Glutamatergic neuron (in vitro differentiated cells): ENCODE data around the gene STAB2. TPM values are rescaled to one million over a fixed set of nuclear protein-coding genes. Genes with fewer than 3 reads are reported as not detected.
A peak's percentile ranks its signal among the peaks of the same experiment; 100 is the strongest.

Source experiments
- DNase-seq: peaks from one replicate; pipeline ENCODE4 v3.0.0; 2022
- H3K27ac Mint-ChIP-seq: one replicate; pipeline ENCODE4 v1.8.0; 2020; ENCODE audit warnings: mild to moderate bottlenecking, mixed read lengths, inconsistent platforms; ENCODE audit not compliant: unreplicated experiment
- H3K27me3 Mint-ChIP-seq: one replicate; pipeline ENCODE4 v1.8.0; 2020; ENCODE audit warnings: mild to moderate bottlenecking, moderate library complexity, mixed read lengths, inconsistent platforms; ENCODE audit not compliant: unreplicated experiment
- H3K36me3 Mint-ChIP-seq: one replicate; pipeline ENCODE4 v1.8.0; 2020; ENCODE audit warnings: mild to moderate bottlenecking, mixed read lengths, inconsistent platforms; ENCODE audit not compliant: unreplicated experiment
- H3K4me1 Mint-ChIP-seq: one replicate; pipeline ENCODE4 v1.8.0; 2020; ENCODE audit warnings: mild to moderate bottlenecking, low read depth, mixed read lengths, inconsistent platforms; ENCODE audit not compliant: unreplicated experiment
- H3K4me3 Mint-ChIP-seq: one replicate; pipeline ENCODE4 v1.8.0; 2020; ENCODE audit warnings: mild to moderate bottlenecking, mixed read lengths, inconsistent platforms; ENCODE audit not compliant: unreplicated experiment
- H3K9me3 Mint-ChIP-seq: one replicate; pipeline ENCODE4 v1.8.0; 2020; ENCODE audit warnings: mild to moderate bottlenecking, moderate library complexity, mixed read lengths, inconsistent platforms; ENCODE audit not compliant: unreplicated experiment
- total RNA-seq: library from RNA; stranded (reverse); fragmentation: NEBNext Ultra II Directional; extraction: Animal tissue kit (Norgen Biotek cat#: 25700); gene quantifications from one replicate; pipeline ENCODE4 v1.2.1, GENCODE V29; 2021; ENCODE audit not compliant: unreplicated experiment
- TF ChIP-seq, protein P1 (sequence below): fragments of 200-600 bp; sonication (generic); IDR thresholded peaks from one replicate; pipeline ENCODE4 v1.5.0; 2021; ENCODE audit not compliant: partially characterized antibody, unreplicated experiment

Gene STAB2
- total RNA-seq, 1 donor from 2014 or later = not detected

DNA sequence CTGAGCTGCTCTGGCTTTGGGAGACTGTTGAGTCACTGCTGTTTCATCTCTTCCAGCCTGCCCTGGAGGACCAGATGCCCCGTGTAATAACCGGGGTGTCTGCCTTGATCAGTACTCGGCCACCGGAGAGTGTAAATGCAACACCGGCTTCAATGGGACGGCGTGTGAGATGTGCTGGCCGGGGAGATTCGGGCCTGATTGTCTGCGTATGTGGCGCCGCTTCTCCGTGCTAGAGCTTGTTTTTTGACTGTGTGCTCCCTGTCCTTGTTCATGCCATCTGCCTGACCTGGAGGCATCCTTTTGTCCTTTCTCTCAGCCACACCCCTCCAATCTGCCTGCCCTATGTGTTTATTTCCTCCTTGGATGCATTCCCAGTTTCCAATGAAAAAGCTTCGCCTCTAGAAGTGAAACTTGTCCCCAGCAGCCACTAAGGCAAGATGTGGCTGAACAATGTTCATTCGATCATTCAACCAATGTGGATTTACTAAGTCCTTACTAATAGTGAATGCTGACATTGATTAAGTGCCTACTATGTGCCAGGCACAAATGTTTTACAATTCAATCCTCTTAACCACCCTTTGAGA lies 155.4 kb downstream of the STAB2 start:
- no peak for DNase-seq

DNA sequence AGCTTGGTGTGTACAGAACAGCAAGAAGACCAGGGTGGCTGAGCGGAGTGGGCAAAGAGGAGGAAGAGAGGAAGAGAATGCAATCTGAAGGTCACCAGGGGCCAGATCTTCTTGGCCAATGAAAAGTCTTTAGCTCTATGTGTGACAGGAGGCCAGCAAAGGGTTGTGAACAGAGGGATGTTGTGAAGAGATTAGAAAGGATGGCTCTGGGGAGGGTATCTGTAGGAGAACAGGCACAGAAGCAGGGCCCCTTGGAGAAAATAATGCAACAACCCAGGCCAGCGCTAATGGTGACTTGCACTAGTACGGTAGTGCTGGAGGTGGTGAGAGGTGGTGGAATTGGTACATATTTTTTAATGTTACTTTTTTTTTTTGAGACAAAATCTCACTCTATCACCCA lies 156.7 kb downstream of the STAB2 start:
- Mint-ChIP-seq H3K9me3 (peaks cover 5% of the 10 kb centered on the region), H3K4me1 (peaks cover 4% of the 10 kb centered on the region), H3K4me3 (no peak overlapping the region), H3K27me3 (peaks cover 4% of the 10 kb centered on the region), H3K27ac (no peak overlapping the region), H3K36me3 (no peaks in the 10 kb centered on the region)
- DNase-seq = no peak
- TF ChIP-seq, protein P1, sequence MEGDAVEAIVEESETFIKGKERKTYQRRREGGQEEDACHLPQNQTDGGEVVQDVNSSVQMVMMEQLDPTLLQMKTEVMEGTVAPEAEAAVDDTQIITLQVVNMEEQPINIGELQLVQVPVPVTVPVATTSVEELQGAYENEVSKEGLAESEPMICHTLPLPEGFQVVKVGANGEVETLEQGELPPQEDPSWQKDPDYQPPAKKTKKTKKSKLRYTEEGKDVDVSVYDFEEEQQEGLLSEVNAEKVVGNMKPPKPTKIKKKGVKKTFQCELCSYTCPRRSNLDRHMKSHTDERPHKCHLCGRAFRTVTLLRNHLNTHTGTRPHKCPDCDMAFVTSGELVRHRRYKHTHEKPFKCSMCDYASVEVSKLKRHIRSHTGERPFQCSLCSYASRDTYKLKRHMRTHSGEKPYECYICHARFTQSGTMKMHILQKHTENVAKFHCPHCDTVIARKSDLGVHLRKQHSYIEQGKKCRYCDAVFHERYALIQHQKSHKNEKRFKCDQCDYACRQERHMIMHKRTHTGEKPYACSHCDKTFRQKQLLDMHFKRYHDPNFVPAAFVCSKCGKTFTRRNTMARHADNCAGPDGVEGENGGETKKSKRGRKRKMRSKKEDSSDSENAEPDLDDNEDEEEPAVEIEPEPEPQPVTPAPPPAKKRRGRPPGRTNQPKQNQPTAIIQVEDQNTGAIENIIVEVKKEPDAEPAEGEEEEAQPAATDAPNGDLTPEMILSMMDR = no peak

More for the DNA sequence above, 155.4 kb downstream of the STAB2 start:
- Mint-ChIP-seq H3K9me3 (peaks cover 3% of the 10 kb centered on the region), H3K36me3 (no peaks in the 10 kb centered on the region), H3K4me3 (no peak overlapping the region), H3K27ac (peak overlapping the region; percentile 59), H3K4me1 (peaks cover 4% of the 10 kb centered on the region), H3K27me3 (peaks cover 5% of the 10 kb centered on the region)
- TF ChIP-seq, protein P1 = no peak

DNA sequence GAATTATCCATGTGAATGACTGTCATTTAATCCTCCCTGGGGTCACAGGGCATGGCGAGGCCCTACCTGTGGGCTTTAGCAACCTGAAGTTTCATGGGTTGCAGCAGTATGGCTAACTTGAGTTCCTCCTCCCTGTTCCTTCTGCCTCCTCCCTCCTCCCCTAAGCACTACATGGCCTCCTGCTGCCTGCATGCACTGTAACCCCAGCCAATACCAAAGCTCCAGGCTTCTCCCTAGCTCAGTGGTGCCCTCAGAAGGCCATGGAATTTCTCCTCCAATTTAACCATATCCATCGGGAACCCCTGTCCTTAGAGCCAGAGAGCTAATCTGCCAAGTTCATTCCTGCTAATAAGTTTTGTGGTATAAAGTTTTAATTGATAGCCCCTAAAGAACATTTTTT lies 158.9 kb downstream of the STAB2 start:
- DNase-seq = no peak

DNA sequence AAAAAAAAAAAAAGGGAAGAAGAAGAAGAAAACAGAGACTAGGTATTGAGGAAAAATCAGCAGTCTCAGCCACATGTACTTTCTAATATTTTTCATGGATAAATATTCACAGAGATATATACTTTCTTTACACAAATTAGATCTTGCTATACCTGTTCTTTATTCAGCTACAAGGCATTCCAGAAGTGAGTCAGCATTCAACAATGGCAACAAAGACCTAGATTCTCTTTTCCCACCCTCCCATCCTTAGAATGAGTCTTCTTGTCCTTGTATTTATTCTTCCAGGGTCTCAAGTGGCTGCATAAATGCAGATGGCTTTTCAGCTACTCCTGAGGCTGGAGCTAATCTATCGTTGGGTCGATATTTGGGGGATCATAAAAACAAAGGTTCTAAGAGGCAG lies 160.9 kb downstream of the STAB2 start:
- Mint-ChIP-seq H3K9me3 (peaks cover 7% of the 10 kb centered on the region), H3K36me3 (no peaks in the 10 kb centered on the region), H3K4me1 (no peaks in the 10 kb centered on the region), H3K4me3 (no peak overlapping the region), H3K27ac (no peak overlapping the region), H3K27me3 (peaks cover 2% of the 10 kb centered on the region)
- TF ChIP-seq, protein P1 = no peak
- no peak for DNase-seq

More for the DNA sequence above, 158.9 kb downstream of the STAB2 start:
- peaks cover 4% of the 10 kb centered on the region for H3K4me1 Mint-ChIP-seq
- no peaks in the 10 kb centered on the region for H3K36me3 Mint-ChIP-seq
- H3K4me3 Mint-ChIP-seq = no peak overlapping the region
- TF ChIP-seq, protein P1 = no peak
- H3K27me3 Mint-ChIP-seq = peaks cover 2% of the 10 kb centered on the region
- peaks cover 7% of the 10 kb centered on the region for H3K9me3 Mint-ChIP-seq
- H3K27ac Mint-ChIP-seq = no peak overlapping the region

DNA sequence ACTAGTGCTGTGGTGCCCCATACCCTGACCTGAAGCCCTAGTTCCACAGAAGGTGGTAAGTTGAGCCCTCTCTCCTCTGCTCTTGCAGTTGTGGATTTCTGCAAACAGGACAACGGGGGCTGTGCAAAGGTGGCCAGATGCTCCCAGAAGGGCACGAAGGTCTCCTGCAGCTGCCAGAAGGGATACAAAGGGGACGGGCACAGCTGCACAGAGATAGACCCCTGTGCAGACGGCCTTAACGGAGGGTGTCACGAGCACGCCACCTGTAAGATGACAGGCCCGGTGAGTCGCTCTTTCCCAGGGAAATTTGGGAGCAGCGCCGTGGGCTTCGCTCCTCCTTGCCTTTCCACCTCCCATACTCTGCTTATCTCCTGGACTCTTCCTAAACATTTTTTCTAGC lies 161.8 kb downstream of the STAB2 start:
- peaks cover 2% of the 10 kb centered on the region for H3K27me3 Mint-ChIP-seq
- no peaks in the 10 kb centered on the region for H3K4me1 Mint-ChIP-seq
- TF ChIP-seq, protein P1 = no peak
- H3K27ac Mint-ChIP-seq = no peak overlapping the region
- no peak overlapping the region for H3K4me3 Mint-ChIP-seq
- no peaks in the 10 kb centered on the region for H3K36me3 Mint-ChIP-seq
- no peak for DNase-seq
- H3K9me3 Mint-ChIP-seq = peaks cover 7% of the 10 kb centered on the region
